ENCODE measurements around the gene TTF1.

- TF ChIP-seq CTCF (IDR thresholded peaks at IDR 0.05) = no peak
- no peak for TF ChIP-seq POLR2A (IDR thresholded peaks at IDR 0.05)
Observed at GRCh38 chr9:132422574-132422973, 15.9 kb upstream of the TTF1 start.
